Measurements from ENCODE around the gene VSIR. TPM values are rescaled to one million over a fixed set of nuclear protein-coding genes. Genes with fewer than 3 reads are reported as not detected.

The VSIR gene
- total RNA-seq, 1 donor from 2014 or later: 116 TPM

DNA sequence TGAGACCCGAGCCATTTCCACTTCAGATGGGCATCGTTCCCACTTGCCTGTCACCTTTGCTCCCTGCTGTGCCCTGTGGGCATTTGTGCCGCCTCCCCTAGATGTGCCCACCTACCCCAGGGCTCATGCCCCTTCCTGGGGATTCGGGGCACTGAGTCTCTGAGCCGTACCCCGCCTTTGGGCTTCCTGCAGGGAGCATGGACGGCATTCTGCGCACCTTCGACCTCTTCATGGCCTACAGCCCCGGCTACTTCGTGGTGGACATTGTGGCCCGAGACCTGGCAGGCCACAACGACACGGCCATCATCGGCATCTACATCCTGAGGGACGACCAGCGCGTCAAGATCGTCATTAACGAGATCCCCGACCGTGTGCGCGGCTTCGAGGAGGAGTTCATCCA, 36.3 kb upstream of the VSIR start:
- no peak for DNase-seq
- intact Hi-C loops (cut with DNase I): loop anchor here (5.0 to 10.0 kb wide), 2 partner anchors 425 to 492 kb away; partner anchors contain the start of gene SLC29A3
- no peak for ATAC-seq (ENCODE audit: poor library complexity)

DNA sequence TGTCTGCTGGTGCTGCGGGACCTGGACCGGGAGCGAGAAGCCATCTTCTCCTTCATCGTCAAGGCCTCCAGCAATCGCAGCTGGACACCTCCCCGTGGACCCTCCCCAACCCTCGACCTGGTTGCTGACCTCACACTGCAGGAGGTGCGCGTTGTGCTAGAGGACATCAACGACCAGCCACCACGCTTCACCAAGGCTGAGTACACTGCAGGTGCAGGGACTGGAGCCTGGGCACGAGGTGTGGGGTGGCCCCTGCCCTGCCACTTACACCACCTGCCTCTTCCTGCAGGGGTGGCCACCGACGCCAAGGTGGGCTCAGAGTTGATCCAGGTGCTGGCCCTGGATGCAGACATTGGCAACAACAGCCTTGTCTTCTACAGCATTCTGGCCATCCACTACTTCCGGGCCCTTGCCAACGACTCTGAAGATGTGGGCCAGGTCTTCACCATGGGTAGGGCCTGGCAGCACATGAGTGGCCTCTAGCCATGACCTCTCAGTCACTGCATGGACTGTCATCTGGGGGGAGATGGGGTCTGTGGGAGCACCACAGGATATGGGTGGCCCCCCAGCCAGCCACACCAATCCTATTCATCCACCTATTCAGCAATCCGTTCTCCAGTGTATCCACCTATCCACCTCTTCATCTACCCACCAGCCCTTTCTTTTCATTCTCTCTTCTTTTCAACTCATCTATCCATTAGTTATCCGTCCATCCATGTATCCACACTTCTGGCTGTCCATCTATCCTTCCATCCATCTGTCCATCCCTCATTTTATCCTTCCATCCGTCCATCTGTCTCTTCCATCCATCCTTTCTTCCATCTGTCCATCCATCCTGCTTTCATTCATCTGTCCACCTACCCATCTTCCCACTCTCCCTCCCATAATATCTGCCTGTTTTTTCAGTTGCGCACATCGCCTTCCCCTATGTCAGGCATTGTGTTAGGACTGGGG, 34.5 kb upstream of the VSIR start:
- intact Hi-C loops (cut with DNase I): loop anchor here (10.0 kb wide), 1 partner anchor 423 kb away; no protein-coding TSS in a partner anchor
- DNase-seq: no peak
- ATAC-seq (ENCODE audit: poor library complexity): no peak

DNA sequence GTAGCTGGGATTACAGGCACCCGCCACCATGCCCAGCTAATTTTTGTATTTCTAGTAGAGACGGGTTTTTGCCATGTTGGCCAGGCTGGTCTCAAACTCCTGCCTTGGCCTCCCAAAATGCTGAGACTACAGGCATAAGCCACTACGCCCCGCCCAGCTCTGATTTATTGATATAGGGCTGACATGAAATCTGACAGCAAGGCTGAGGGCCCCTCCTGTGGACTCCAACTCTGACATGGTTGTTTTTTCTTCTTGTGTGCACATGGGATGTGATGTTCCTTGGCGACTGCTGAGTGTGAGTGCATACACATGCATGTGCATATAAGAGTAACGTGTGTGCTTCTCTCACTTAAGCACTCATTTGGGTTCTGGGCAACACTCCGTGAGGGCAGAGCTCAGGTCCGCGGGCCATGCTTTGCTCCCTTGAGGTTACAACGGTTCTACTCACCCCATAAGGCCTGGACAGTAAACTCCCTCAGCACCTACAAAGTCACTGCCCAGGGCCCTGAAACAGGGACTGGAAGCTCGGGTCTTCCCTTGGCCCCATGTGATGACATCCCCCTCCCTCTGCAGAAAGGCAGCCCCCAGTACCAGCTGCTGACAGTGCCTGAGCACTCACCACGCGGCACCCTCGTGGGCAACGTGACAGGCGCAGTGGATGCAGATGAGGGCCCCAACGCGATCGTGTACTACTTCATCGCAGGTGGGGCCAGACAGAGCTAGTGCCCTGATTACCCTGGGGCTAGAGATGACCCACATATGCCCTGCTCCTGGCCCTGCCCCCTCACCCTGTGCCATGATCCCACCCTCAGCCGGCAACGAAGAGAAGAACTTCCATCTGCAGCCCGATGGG, 33.6 kb upstream of the VSIR start:
- no peak for ATAC-seq (ENCODE audit: poor library complexity)
- no peak for DNase-seq
- intact Hi-C loops (cut with DNase I): loop anchor here (10.0 kb wide), 1 partner anchor 422 kb away; no protein-coding TSS in a partner anchor

DNA sequence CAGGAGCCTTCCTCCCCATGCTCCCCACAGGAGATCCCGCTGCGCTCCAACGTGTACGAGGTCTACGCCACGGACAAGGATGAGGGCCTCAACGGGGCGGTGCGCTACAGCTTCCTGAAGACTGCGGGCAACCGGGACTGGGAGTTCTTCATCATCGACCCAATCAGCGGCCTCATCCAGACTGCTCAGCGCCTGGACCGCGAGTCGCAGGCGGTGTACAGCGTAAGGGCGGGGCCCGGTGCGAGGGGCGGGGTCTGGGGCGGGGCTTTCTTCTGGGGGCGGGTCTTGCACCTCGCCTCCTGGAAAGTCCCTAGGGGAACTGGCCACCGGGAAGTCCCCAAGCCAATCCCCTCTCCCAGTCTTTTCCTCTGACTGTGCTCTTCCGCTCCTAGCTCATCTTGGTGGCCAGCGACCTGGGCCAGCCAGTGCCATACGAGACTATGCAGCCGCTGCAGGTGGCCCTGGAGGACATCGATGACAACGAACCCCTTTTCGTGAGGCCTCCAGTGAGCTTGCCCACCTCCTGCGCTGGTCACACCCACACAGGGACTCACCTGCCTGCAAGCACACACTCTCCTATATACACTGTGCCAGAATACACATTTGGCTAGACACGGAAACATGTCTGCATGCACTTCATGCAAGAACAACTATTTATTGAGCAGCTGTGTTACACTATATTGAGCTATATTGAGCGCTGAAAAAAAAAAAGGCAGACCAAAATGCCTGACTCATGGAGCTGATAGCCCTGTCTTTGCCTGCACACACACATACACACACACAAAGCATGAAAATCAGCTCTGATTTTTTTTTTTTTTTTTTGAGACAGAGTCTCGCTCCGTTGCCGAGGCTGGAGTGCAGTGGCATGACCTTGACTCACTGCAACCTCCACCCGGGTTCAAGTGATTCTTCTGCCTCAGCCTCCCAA, 32.7 kb upstream of the VSIR start:
- ATAC-seq (ENCODE audit: poor library complexity): peak; percentile 66
- peak; percentile 63 for DNase-seq
- intact Hi-C loops (cut with DNase I): loop anchor here (10.0 kb wide), 1 partner anchor 421 kb away; no protein-coding TSS in a partner anchor

DNA sequence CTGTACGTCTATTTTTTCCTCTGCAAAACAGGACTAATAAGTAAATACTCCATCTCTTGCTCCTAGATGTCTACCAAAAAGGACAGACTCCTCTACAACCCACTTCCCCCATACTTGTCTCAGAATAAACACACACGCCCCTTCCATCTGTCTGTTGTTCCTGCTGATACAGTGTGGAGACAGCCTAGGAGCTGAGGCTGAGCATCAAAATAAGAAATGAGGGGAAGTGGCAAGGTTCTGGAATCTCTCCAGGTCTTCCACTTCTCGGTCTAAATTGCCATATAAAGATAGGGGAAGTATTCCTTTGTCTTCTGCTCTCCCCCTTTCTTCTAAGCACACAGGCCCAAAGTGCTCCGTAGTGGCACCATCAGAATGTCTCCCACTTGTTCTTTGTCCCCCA, 30.8 kb upstream of the VSIR start:
- DNase-seq (no peak), ATAC-seq (ENCODE audit: poor library complexity) (peak; percentile 38)
- intact Hi-C loops (cut with DNase I): loop anchor here (10.0 kb wide), 1 partner anchor 419 kb away; no protein-coding TSS in a partner anchor

DNA sequence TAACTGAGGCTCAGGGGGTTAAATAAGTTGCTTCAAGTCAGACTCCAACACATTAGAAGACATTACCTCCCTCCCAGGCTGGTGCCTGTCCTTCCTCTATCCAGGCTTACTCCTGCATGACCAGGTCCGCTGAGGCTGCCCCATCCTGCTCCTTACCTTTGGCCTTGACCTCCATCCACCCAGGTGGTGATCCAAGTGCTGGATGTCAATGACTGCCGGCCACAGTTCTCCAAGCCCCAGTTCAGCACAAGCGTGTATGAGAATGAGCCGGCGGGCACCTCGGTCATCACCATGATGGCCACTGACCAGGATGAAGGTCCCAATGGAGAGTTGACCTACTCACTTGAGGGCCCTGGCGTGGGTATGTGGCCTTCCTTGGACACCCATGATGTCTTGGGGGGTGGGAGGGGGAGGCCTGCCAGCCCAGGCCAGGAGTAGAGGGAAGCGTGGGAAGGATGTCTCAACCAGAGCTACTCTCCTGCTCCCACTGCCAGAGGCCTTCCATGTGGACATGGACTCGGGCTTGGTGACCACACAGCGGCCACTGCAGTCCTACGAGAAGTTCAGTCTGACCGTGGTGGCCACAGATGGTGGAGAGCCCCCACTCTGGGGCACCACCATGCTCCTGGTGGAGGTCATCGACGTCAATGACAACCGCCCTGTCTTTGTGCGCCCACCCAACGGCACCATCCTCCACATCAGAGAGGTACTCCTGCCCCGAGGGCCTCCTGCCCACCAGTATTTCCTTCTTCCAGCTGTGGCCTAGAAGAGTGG, 29.6 kb upstream of the VSIR start:
- no peak for DNase-seq
- intact Hi-C loops (cut with DNase I): loop anchor here (10.0 kb wide), 1 partner anchor 418 kb away; no protein-coding TSS in a partner anchor
- ATAC-seq (ENCODE audit: poor library complexity): no peak

DNA sequence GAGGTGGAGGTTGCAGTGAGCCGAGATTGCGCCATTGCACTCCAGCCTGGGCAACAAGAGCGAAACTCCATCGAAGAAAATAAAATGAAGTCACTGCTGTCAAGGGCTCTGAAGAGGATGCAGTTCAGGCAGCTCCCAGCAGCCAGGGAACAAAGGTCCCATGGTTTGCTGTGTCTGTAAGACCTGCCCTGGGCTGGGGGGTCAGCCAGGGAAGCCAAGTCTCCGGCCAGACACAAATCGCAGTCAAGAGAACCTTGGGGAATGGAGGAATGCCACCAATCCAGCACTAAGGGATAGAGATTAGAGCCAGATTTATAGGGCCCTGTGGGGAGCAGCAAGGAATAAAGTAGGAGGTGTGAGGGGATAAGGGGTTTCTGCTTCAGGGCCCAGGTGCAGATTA, 28.9 kb upstream of the VSIR start:
- no peak for ATAC-seq (ENCODE audit: poor library complexity)
- intact Hi-C loops (cut with DNase I): loop anchor here (10.0 kb wide), 1 partner anchor 417 kb away; no protein-coding TSS in a partner anchor
- no peak for DNase-seq

DNA sequence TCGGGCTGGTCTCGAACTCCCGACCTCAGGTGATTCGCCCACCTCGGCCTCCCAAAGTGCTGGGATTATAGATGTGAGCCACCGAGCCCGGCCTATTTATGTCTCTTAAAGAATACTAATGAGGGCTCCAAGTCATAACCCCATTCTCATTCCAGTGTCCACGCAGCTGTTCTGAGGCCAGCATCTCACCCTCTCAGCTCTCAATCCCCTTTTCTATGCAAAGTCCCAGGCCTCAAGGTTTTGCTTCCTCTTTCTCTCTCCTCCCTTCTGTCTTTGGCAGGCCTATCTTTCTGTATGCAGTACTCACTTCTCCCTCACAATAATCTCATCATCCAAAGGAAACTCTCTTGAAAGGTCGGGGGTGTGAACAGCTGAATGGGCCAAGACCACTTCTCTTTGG, 28.0 kb upstream of the VSIR start:
- DNase-seq: no peak
- intact Hi-C loops (cut with DNase I): loop anchor here (10.0 kb wide), 1 partner anchor 417 kb away; no protein-coding TSS in a partner anchor
- no peak for ATAC-seq (ENCODE audit: poor library complexity)

DNA sequence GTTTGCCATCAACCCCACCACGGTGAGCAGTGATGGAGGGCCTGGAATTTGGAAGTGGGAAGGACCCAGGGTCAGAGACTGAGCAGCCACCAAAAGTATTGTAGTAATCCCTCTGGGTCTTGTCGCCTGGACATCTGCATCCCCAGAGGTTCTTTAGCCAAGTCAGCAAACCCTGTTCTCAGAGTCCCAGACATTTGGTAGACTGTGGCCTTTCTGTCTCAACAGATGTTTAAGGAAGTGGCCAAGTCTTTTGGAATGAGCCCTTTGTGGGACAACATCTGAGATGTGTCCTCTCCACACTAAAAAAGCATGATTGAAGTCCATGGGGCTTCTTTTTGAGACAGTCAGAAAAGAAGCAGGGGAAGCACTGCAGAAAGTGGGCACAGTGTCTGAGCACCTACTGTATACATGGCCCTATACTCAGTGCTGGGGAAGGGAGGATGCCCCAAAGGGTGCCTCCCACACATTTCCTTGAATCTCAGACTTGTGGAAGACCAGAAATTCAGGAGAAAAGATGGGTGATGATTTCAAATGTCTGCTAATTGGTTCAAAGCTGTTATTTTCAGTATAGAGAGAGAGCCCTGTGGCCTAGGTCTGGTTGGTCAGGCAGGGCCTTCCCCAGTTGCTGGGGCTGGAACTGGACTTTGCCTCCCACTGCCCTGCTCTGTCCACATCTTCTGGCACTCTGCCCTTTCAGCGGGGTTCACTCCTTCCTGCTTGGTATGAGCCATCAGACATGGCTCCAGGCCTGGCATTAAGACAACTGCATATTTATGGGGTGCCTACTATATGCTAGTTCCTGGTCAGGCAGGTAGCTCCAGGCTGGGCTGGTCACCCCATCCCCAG, 26.5 kb upstream of the VSIR start:
- no peak for ATAC-seq (ENCODE audit: poor library complexity)
- intact Hi-C loops (cut with DNase I): loop anchor here (10.0 kb wide), 1 partner anchor 415 kb away; no protein-coding TSS in a partner anchor
- DNase-seq: no peak

DNA sequence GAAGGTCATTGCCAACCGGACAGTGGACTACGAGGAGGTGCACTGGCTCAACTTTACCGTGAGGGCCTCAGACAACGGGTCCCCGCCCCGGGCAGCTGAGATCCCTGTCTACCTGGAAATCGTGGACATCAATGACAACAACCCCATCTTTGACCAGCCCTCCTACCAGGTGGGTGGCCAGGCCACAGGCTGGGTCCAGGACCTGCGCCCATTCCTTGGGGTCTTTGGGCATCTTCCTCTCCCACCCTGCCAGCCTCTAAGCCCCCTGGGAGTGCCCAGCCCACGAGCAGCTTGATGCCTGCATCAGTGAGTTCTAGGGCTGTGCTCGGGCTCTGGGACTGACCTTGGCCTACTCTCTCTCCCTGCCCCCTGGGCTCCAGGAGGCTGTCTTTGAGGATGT, 25.8 kb upstream of the VSIR start:
- ATAC-seq (ENCODE audit: poor library complexity) (no peak), DNase-seq (no peak)
- intact Hi-C loops (cut with DNase I): no loop called here

DNA sequence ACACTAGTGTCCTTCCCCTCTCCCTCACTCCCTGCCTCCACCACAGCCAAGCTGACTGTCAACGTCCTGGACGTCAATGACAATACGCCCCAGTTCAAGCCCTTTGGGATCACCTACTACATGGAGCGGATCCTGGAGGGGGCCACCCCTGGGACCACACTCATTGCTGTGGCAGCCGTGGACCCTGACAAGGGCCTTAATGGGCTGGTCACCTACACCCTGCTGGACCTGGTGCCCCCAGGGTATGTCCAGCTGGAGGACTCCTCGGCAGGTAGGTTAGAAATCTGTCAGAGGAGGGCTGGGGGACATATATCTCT, 24.9 kb upstream of the VSIR start:
- intact Hi-C loops (cut with DNase I): no loop called here
- DNase-seq: no peak

DNA sequence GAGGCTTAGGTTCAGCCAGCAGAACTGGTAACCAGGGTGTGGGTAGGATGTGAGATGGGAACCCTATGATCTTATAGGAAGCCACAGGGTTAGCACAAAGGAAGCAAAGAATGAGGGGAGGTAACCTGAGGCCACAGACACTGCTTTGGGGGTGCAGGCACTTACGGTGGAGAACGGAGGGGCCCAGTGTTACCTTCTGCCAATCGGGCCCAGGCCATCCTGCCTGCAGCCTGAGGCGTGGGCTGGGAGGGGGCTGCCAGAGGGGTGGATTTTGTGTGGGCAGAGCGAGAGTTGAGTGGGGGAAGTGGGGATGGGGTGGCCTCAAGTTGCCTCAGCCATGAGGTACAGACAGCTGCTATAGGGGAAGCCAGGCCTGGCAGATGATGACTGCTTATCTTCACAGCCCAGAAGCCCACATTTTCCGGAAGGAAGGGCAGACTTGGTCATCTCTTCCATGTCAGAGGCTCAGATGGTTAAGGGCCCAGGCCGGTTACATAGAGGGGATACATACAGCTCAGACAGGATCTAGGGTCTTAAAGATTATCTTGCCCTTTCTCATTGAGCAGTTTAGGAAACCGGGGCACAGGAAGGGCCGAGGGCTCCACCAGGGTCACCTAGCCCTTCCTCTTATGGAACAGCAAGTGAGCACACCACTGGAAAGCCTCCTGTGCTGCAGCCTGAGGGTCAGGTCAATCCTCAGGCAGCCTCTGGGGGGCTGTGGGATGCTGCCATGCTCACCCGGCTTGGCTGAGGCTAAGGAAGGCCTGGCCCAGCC, 24.4 kb upstream of the VSIR start:
- no peak for DNase-seq
- intact Hi-C loops (cut with DNase I): no loop called here
- ATAC-seq (ENCODE audit: poor library complexity): peak; percentile 11

More for the DNA sequence above, 24.9 kb upstream of the VSIR start:
- ATAC-seq (ENCODE audit: poor library complexity): no peak

DNA sequence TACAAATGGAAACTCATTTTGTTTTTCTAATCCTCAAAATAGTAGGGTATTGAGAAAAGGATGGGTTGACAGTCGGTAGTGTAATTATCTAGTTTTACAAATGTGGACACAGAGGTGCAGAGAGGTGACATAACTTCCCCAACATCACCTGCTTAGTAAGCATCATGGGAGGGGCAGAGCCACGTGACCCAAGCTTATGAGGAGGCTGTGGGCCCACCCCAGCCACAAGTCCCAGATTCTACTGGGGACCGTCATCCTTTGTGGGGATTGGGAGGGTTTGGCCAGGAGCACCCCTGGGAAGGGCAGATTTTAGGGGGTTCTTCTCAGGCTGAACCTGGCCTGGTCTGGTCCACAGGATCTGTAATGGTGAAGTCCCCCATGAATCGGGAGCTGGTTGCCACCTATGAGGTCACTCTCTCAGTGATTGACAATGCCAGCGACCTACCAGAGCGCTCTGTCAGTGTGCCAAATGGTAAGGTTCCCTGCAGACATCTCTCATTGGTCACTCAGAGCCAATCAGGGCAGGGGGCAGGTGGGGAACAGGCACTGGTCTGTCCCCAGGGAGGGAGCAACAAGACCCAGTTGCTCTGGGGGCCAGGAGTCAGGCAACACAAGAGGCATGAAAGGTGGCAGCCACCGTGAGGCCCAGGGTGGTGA, 23.6 kb upstream of the VSIR start:
- ATAC-seq (ENCODE audit: poor library complexity) (no peak), DNase-seq (peak; percentile 16)
- intact Hi-C loops (cut with DNase I): no loop called here

DNA sequence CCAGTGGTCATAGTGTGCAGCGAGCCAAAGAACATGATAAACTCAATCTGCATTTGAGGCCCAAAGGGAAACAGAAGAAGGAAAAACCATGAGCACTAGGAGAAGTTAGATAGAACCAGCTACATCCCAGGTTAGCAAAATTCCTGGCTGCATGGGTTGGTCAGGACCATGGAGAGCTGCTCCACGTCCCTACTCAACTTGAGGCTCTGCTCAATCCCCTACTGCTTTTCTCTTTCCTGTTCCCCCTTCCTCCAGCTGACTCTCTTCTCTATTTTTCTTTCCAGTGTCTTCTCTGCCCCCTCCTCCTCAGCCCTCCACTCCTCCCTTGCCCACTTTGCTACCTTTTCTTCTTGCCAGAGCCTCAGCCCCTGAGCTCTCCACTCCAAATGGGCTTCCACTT, 21.9 kb upstream of the VSIR start:
- DNase-seq: peak; percentile 40
- intact Hi-C loops (cut with DNase I): no loop called here
- no peak for ATAC-seq (ENCODE audit: poor library complexity)

DNA sequence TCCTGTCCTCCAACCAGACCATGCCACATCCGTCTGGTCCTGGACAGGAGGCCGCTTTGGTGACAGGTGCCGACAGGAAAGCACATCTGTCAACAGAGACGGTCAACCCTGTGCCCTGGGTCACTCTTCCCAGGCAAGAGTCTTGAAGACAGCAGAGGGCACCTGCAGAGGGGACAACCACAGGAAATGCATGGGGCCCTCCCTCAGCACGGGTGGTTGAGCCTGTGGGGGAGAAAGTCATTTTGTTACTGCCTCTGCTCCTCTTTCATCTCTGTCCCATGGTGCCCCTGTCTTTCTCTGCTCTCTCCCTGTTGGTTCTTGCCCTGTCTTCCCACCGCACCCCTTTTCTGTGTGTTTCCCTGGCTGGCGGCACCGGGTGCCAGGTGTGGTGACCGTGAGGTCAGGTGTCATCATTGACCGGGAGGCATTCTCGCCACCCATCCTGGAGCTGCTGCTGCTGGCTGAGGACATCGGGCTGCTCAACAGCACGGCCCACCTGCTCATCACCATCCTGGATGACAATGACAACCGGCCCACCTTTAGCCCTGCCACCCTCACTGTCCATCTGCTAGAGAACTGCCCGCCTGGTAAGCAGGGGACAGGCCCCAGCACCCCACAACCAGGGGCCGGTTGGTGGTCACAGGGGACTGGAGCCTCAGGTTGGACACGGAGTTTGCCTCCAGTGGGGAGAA, 17.6 kb upstream of the VSIR start:
- ATAC-seq (ENCODE audit: poor library complexity) (no peak), DNase-seq (peak; percentile 36)
- intact Hi-C loops (cut with DNase I): no loop called here
